Breast epithelium (tissue), 4 donors: Measurements from ENCODE around the gene STIL. TPM values are rescaled to one million over a fixed set of nuclear protein-coding genes. Genes with fewer than 3 reads are reported as not detected.
"Not testable (repeated sequence)": the region's sequence is repeated elsewhere in the genome, so short reads cannot be mapped to it uniquely, and the experiment has no call there.

Source experiments
- DNase-seq, 2 donors: peaks; one replicate each; pipeline ENCODE4 v3.0.0-alpha.2; 2019; ENCODE audit warnings: low spot score in 2 of 2
- H3K27ac ChIP-seq, 2 donors: fragments of 200-600 bp; sonication (generic) in 1 of 2; one replicate each; pipeline ENCODE4 v1.5.1; 2016 to 2019; ENCODE audit warnings: mild to moderate bottlenecking in 1 of 2
- H3K27me3 ChIP-seq, 2 donors: fragments of 200-600 bp; sonication (generic) in 1 of 2; one replicate each; pipeline versions ENCODE4 v1.5.1 to v1.6.0; 2017 to 2019; ENCODE audit warnings: control low read depth in 1 of 2, mild to moderate bottlenecking in 1 of 2
- H3K36me3 ChIP-seq: fragments of 200-600 bp; one replicate; pipeline ENCODE4 v1.5.1; 2019
- H3K4me1 ChIP-seq, 2 donors: fragments of 200-600 bp; sonication (generic); one replicate each; pipeline ENCODE4 v1.5.1; 2016 to 2019; ENCODE audit warnings: control low read depth in 1 of 2
- H3K4me3 ChIP-seq, 3 donors: fragments of 200-600 bp; sonication (generic); 1 replicate in 2 of 3; 2 replicates in 1 of 3; pipeline ENCODE4 v1.5.1; 2016 to 2019; ENCODE audit warnings: mild to moderate bottlenecking in 3 of 3, moderate library complexity in 2 of 3
- H3K9me3 ChIP-seq, 2 donors: fragments of 200-600 bp; sonication (generic) in 1 of 2; one replicate each; pipeline ENCODE4 v1.5.1; 2016 to 2019; ENCODE audit warnings: control low read depth in 1 of 2
- CTCF ChIP-seq, 3 donors: fragments of 450-650 bp; IDR thresholded peaks; one replicate each; pipeline ENCODE4 v1.5.1; 2016 to 2017; ENCODE audit warnings: antibody characterized with exemption in 3 of 3, mild to moderate bottlenecking in 3 of 3, moderate library complexity in 3 of 3
- POLR2A ChIP-seq: fragments of 450-650 bp; IDR thresholded peaks from one replicate; pipeline ENCODE4 v1.6.1; 2016; ENCODE audit warnings: antibody characterized with exemption, mild to moderate bottlenecking, moderate library complexity
- POLR2AphosphoS5 ChIP-seq, 3 donors: sonication (generic); formaldehyde crosslinking; IDR thresholded peaks; one replicate each; pipeline ENCODE4 v1.6.1; 2017; ENCODE audit warnings: antibody characterized with exemption in 3 of 3
- intact Hi-C: fragments of 100-400 bp; cut with DNase I; formaldehyde crosslinking; loops from one replicate; pipeline ENCODE4 v1.15.1; 2023; ENCODE audit warnings: low total_unique reads
- total RNA-seq, 3 donors: library from RNA; depleted of rRNA; stranded (reverse); fragments of >200 nt; gene quantifications; one replicate each; pipeline ENCODE4 v1.1.0, GENCODE V29; 2016

The STIL gene
- total RNA-seq, 3 donors from 2014 or later, result 2.3 to 4.8 (median 3.2) TPM

GRCh38 chr1:47324682-47325081 is 10.7 kb upstream of the STIL start:
- DNase-seq, result no peak
- Histone ChIP-seq H3K27me3 (no peaks in the 10 kb centered on the region), H3K27ac (peak overlapping the region; percentile 68 to 86), H3K9me3 (no peaks in the 10 kb centered on the region), H3K36me3 (no peaks in the 10 kb centered on the region), H3K4me3 (no peak overlapping the region), H3K4me1 (no peaks in the 10 kb centered on the region)
- no peak for TF ChIP-seq POLR2AphosphoS5 (IDR thresholded peaks at IDR 0.05)
- TF ChIP-seq CTCF (IDR thresholded peaks at IDR 0.05), result no peak
- TF ChIP-seq POLR2A, result no peak
- intact Hi-C loops, result no loop called here

GRCh38 chr1:47323599-47324031 is 9.7 kb upstream of the STIL start:
- TF ChIP-seq POLR2AphosphoS5 (IDR thresholded peaks at IDR 0.05) (no peak), POLR2A (no peak), CTCF (IDR thresholded peaks at IDR 0.05) (no peak)
- Histone ChIP-seq H3K4me1 (no peaks in the 10 kb centered on the region), H3K4me3 (no peak overlapping the region), H3K9me3 (no peaks in the 10 kb centered on the region), H3K27ac (peak overlapping the region in 1 of 2 donors; percentile 86), H3K36me3 (no peaks in the 10 kb centered on the region), H3K27me3 (no peaks in the 10 kb centered on the region)
- intact Hi-C loops, result no loop called here
- no peak for DNase-seq

- not testable (repeated sequence) for H3K4me1 ChIP-seq, H3K9me3 ChIP-seq, H3K4me3 ChIP-seq, H3K27me3 ChIP-seq, H3K36me3 ChIP-seq, H3K27ac ChIP-seq, DNase-seq
- intact Hi-C loops, result loop anchor here (2.0 kb wide), 1 partner anchor 49 kb away; no protein-coding TSS in a partner anchor
These were observed 6.0 kb upstream of the STIL start for GRCh38 chr1:47319968-47320367.

GRCh38 chr1:47317841-47318240 is 3.9 kb upstream of the STIL start:
- no peaks in the 10 kb centered on the region for H3K9me3 ChIP-seq
- no peaks in the 10 kb centered on the region for H3K27me3 ChIP-seq
- H3K27ac ChIP-seq, result no peak overlapping the region
- H3K4me1 ChIP-seq, result peaks cover 0 to 4% of the 10 kb centered on the region in 2 donors
- intact Hi-C loops, result no loop called here
- no peak for DNase-seq
- no peaks in the 10 kb centered on the region for H3K36me3 ChIP-seq
- no peak overlapping the region for H3K4me3 ChIP-seq
- no peak for TF ChIP-seq POLR2A

- no peak for TF ChIP-seq CTCF (IDR thresholded peaks at IDR 0.05)
- no peak for TF ChIP-seq POLR2A
- TF ChIP-seq POLR2AphosphoS5 (IDR thresholded peaks at IDR 0.05), result no peak
- intact Hi-C loops, result no loop called here
- H3K27me3 ChIP-seq, result no peaks in the 10 kb centered on the region
- no peak for DNase-seq
- peaks cover 0 to 4% of the 10 kb centered on the region in 2 donors for H3K4me1 ChIP-seq
- H3K4me3 ChIP-seq, result no peak overlapping the region
- H3K9me3 ChIP-seq, result no peaks in the 10 kb centered on the region
- no peaks in the 10 kb centered on the region for H3K36me3 ChIP-seq
- no peak overlapping the region for H3K27ac ChIP-seq
These were observed 4.5 kb downstream of the STIL start for GRCh38 chr1:47309427-47309826.

- intact Hi-C loops, result no loop called here
- Histone ChIP-seq H3K4me3 (no peak overlapping the region), H3K9me3 (no peaks in the 10 kb centered on the region), H3K36me3 (no peaks in the 10 kb centered on the region), H3K27ac (no peak overlapping the region), H3K4me1 (no peaks in the 10 kb centered on the region), H3K27me3 (no peaks in the 10 kb centered on the region)
- TF ChIP-seq CTCF (IDR thresholded peaks at IDR 0.05) (no peak), POLR2AphosphoS5 (IDR thresholded peaks at IDR 0.05) (no peak), POLR2A (no peak)
- DNase-seq, result no peak
These were observed 11.5 kb downstream of the STIL start for GRCh38 chr1:47302472-47302871.
